IPS-11a (cell line): ENCODE results near the gene MTFR1L.
A peak's percentile ranks its signal among the peaks of the same experiment; 100 is the strongest.
"Not testable (repeated sequence)": the region's sequence is repeated elsewhere in the genome, so short reads cannot be mapped to it uniquely, and the experiment has no call there.

Experiments used
- H3K4me3 ChIP-seq: one replicate; pipeline ENCODE4 v1.5.1; 2013; ENCODE audit warnings: low read depth, low read length, control low read depth

Gene MTFR1L

DNA sequence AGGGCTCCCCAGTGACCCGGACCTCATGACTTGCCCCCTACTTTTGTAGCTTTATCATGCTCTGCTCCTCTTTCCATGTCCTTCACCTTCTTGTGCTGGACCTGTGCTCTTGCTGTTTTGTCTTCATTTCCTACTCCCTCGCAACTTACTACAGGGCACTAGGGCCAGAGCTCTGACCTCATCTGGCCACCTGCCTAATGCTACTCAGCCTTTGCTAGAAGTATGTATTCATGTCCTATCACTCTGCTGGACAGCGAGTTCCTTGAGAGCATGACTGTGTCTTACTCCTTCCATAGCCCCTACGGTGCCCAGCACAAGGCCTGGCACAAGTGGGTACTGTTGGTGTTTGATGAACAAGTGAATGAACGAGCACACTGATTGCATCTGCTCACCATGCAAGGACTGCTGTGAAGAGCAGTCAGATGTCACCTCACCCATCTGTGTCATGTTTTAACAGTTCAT, 1.9 kb downstream of the MTFR1L start:
- no peak overlapping the region for H3K4me3 ChIP-seq

DNA sequence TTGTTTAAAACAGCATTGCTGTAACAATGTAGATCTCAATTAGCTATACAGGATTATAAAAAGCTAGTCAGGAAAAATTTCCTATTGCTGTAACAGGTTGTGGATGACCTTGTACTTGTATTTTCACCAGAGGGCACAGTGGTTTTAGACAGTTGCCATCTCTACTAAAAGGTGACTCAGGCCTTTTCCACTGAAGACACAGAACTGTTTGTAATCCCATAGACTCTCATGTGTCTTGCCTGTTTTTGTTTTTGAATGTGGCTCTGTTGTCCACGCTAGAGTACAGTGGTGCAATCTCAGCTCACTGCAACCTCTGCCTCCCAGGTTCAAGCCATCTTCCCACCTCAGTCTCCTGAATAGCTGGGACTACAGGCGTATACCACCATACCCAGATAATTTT, 5.9 kb downstream of the MTFR1L start:
- H3K4me3 ChIP-seq = no peak overlapping the region

DNA sequence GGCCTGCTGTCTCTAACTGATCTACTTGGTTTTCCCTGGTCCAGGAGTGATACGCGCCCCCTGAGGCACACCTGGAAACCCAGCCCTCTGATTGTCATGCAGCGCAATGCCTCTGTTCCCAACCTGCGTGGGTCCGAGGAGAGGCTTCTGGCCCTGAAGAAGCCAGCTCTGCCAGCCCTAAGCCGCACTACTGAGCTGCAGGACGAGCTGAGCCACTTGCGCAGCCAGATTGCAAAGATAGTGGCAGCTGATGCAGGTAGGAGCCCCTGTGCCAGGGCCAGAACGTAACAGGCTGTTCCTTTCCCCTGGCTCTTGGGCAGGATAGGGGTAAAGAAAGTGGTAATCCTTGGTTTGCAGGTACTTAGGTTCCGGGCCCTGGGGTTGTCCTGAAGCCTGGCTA, 6.8 kb downstream of the MTFR1L start:
- no peak overlapping the region for H3K4me3 ChIP-seq

DNA sequence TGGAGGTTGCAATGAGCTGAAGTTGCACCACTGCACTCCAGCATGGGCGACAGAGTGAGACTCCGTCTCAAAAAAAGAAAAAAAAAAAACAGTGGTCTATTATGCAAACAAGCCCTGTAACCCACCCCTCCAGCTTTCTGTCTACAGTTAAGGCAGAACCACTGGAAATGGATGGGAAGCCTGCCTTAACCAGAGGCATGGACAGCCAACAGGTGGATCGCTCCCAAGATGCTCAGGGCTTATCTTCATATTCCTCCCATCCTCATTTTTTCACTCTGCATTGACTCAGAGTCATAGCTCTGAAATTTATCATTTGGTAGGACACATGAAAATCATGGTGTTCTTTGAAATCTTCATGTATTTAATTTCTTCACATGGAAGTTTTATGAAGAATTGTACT, 8.7 kb downstream of the MTFR1L start:
- H3K4me3 ChIP-seq = no peak overlapping the region

DNA sequence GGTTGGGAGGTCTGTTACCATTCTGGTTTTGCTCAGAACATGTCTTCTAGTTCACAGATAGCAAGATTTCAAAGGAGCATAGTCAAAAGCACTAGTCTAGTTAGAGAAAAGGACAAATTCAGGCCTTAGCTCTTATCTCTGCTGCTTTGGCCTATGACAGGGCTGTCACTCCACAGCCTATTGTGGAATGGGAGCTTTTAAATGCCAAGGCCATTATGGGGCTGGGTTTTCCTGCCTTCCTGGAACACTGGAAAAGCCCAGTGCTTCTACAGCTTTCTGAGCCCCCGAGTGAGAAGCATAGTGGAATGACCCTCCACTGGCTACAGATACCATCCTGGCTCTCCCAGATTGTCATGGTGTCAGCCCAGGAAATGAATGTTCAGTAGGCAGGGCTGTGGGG, 9.3 kb downstream of the MTFR1L start:
- no peak overlapping the region for H3K4me3 ChIP-seq

DNA sequence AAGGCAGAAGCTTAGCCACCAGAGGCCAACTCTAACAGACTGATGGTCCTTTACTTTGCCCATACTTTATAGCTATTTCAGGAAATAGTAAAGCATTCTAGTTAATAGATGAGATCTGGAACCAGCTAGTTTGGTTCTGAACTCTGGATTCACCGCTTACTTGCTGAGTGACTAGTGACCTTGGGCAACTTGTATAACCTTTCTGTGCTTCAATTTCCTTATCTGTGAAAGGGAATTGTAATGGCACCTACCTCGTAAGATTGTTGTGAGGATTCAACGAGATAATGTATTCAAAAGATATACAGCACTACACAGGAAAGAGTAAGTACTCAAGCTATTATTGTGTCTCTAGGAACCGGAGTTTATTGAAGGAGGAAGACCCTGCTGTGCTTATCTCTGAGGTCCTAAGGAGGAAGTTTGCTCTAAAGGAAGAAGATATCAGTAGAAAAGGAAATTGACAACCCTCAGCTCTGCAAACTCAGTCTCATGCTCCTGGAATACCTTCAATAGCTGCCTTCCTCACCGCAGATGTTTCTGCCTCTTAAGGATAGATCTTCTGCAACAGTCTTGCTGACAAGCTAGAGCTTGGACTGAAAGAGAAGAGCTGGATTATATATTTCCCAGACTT, 11.9 kb downstream of the MTFR1L start:
- H3K4me3 ChIP-seq = no peak overlapping the region

DNA sequence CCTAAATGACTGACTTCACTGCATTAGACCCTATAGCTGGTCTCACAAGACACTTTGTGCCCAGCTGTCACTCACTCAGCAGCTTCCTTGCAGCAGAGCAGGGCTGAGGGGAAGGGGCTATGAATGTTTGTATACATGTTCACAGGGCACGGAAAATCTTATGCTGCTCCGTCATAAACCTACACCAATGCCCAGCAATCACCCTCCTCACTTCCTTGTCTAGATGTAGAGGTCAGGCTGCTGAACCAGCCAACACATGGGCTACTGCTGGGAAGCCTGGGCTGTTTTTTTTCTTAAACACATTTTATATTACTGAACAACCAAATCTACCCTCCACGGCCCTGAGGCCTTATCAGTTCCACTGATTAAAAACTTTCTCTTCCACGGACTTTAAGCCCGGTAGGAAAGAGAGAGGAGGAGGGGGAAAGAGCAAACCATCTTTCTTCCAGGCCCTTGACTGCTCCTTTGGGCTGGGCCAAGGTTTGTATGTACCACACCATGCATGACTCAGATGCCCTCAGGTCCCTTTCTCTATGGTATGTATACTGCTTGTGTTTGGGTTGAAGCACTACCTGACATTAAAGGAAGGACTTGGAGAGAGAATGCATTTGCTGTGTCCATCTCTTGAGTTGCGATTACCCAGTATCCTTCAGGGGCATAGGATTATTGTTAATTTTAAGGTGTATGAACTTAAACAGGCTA, 12.7 kb downstream of the MTFR1L start:
- no peak overlapping the region for H3K4me3 ChIP-seq

DNA sequence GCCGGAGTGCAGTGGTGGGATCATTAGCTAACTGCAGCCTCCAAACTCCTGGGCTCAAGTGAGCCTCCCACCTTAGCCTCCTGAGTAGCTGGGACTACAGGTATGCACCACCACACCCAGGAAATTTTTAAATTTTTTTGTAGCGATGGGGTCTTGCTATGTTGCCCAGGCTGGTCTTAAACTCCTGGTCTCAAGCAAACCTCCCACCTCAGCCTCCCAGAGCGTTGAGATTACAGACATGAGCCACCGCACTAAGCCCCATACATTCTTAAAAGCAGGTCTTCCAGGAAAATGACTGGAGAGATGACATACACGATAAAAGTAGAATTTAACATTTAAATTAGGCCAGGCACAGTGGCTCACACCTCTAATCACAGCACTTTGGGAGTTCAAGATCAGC, 13.4 kb downstream of the MTFR1L start:
- no peak overlapping the region for H3K4me3 ChIP-seq

DNA sequence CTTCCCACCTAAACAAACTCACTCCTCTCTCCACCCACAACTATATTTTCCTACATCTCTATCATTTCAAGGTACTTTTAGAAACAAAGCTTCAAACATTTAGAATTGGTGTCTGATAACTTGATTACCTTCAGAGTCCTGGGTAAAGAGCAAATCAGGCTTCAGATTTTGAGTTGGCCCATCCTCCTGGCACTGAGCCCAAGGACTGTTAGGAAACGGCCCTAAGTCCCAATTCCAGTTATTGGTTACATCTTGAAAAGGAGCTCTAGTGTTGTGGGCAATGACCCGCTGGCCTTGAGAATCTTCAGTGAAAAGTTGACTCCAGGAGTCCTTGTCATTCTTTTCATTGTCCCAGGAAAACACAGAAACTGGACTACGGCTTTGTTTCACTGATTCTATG, 15.1 kb downstream of the MTFR1L start:
- H3K4me3 ChIP-seq = no peak overlapping the region

DNA sequence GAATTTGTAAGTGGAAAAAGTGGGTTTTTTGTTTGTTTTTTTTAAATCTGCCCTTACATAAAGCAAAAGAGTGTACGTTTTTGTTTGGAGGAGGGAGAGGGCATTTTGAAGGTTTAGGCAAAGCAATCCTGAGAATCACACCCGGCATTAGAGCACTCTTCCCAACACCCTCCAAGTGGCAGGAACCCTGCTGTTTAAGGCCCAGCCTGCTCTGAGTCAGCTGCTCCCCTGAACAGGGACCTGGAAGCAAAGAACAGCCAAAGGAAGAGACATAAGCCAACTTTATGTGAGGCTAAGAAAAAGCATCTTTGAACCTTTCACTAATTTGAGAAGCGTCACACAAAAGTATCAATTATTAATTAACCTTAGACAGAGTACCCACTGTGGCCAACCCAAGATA, 16.9 kb downstream of the MTFR1L start:
- H3K4me3 ChIP-seq = no peak overlapping the region

DNA sequence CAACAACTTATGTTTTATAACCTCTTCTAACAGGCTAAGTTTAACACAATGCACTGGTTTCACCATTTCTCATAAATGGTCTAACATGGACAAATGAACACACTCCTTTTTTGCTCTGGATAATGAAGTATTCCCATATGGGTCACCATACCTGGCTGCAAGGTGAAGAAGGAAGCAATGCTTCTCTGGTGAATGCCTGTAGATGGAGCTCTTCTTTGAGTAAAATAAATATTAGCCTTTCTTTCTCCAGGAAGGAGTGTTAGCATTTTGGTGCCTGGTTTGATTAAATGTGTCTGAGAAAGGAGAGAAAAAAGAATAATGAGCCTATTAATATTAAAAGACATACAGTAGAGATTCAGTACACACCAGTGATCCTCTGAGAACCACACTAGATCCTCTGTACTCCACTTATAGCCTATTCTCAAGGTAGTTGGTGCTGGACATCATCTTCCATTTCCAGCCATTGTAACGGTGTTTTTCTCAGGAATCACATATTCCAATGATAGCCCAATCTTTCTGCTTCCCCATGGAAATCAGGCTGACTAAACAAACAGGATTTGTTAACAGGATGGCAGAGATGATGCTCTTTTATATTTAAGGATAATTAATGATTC, 17.6 kb downstream of the MTFR1L start:
- H3K4me3 ChIP-seq = no peak overlapping the region

DNA sequence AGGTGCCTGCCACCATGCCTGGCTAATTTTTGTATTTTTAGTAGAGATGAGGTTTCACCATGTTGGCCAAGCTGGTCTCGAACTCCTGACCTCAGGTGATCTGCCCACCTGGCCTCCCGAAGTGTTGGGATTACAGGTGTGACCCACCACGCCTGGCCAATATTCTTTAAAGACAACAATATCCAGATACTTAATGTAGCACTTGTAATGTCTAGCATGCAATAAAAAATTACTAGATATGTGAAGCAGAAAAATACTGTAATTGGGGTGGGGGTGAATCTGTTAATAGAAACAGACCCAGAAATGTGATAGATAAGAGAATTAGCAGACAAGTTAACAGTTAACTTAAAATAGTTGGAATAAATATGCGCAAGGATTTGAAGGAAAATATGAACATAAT, 20.1 kb downstream of the MTFR1L start:
- not testable (repeated sequence) for H3K4me3 ChIP-seq

DNA sequence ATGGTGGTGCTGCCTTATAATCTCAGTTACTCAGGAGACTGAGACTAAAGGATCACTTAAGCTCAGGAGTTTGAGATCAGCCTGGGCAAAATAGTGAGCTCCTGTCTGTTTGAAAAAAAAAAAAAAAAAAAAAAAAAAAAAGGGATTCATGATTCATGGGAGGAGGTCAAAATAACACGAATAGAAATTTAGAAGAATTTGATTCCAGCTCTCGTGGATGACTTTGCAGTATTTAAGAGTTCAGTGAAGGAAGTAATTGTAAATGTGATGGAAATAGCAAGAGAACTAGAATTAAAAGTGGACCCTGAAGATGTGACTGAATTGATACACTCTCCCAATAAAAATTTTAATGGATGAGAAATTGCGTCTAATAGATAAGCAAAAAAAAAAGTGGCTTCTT, 23.7 kb downstream of the MTFR1L start:
- H3K4me3 ChIP-seq = no peak overlapping the region

DNA sequence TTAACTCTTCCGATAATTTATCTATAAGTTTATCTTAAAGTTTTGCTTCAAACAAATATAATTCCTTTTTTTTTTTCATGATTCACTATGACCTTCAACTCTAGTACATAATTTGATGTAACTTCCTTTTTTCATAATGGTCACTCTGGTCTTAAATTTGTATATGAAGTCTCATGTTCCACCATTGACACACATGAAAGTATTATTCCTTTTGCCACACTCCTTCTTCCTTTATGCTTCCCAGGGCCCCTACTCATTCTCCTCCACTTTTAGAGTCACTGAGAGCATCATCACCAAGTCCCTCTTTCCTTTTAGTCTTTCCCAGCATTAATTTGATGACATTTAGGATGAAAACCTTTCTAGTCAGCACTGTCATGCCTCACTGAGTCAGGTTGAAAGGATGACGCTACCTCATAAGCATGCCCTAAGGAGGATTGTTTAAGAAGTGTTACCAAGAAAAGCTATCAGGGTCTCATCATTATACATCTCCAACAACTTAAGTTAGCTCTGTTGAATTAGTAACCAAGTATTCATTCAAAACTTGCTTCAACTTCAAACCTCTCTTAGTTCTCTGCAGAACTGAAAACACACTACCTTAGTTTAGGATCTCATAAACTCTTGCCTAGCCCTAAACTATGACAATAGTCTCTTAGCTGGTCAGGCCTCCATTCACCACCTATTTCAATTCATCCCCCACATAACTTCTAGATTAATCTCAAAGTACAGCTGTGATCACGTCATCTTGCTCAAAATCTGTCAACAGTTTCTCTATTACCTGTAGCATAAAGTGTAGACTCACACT, 25.0 kb downstream of the MTFR1L start:
- H3K4me3 ChIP-seq = no peak overlapping the region

DNA sequence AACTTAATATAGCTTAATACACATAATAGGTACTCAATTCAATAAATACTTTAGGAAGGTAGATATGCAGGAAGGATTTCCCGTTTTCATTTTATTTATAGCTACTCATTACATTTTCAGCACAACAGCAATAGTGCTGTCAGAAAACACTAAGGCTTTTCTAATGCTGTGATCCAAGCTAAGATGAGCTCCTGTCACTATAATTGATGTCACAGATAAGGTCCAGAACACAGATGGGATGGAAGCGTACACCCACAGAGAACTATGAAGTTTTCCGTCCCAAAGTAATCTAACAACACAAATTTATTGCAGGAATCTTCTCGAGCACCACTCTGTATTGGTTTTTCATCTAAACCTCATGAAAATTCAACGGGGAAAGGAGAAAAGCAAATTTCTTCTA, 25.9 kb downstream of the MTFR1L start:
- no peak overlapping the region for H3K4me3 ChIP-seq

DNA sequence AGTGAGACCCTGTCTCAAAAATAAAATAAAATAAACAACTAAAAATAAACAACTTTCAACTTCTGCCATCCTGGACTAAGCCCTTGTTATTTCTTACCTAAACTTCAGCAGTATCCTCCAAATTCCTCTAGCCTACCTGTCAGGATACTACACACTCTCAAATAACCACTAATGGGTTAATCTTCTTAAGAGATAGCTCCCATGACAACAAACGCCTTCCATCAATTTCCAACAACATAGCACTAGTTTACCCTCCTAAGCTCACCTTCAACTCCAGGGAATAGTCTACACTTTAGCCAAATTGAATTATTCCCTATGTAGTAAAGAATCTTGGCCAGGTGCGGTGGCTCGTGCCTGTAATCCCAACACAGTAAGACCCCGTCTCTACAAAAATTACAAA, 28.2 kb downstream of the MTFR1L start:
- H3K4me3 ChIP-seq = no peak overlapping the region

DNA sequence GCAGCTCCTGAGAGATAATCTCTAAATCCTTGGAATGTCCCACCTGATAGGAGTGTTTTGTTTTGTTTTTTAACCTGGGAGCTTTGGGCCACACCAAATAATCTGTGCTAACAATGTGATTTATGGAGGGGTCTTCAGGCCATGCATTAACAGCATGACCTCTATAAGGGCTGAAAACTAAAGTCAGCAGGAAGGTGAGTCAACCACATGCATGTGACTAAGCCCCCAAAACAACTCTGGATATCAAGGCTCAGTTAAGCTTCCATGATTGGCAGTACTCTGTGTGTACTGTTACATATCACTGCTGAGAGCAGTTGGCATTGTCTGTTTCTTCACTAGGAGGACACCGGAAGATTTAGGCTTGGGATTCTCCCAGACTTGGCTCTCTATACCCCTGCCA, 28.8 kb downstream of the MTFR1L start:
- no peak overlapping the region for H3K4me3 ChIP-seq

DNA sequence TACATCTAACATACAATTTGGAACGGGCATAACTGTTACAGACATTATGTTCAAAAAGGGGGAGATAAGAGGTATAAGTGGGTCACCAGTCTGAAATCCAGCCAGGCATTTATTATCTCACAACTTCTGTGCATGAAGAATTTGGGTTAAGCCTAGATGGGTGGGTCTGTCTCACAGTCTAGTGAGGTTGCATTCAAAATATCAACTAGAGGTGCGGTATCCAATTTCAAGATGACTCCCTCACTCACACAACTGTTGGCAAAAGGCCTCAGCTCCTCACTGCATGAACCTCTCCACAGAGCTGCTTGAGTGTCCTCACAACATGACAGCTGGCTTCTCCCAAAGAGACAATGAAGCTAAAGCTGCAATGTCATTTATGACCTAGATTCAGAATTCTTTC, 34.8 kb downstream of the MTFR1L start:
- no peak overlapping the region for H3K4me3 ChIP-seq

DNA sequence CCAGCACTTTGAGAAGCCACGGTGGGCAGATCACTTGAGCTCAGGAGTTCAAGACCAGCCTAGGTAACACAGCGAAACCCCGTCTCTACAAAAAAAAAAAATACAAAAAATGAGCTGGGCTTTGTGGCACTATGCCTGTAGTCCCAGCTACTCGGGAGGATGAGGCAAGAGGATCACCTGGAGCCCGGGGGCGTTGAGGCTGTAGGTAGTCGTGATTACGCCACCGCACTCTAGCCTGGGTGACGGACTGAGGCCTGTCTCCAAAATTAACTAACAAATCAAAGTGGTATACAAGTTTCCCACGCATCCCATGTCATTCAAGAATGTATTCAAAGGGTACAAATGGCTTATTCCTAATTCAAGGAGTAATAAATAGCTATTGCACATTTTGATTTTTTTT, 37.1 kb downstream of the MTFR1L start:
- H3K4me3 ChIP-seq = no peak overlapping the region

DNA sequence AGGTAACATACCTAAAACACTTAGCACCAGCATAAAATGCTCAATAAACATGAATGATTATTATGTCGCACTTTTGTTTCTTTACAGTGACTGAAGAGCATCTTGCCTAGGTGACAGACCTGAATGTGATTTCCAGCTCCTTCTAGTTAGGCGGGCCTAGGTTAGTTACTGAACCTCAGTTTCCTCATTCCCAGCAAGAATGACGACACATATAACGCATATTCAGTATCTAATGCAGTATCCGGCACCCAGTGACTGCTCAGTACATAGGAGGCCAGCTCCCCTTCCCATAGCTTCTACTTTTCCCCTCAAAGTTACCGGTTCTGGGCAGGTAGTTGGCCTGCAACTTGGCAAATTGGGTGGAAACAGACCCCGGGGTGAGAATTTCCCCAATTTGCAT, 38.7 kb downstream of the MTFR1L start:
- peak overlapping the region; percentile 96 for H3K4me3 ChIP-seq

DNA sequence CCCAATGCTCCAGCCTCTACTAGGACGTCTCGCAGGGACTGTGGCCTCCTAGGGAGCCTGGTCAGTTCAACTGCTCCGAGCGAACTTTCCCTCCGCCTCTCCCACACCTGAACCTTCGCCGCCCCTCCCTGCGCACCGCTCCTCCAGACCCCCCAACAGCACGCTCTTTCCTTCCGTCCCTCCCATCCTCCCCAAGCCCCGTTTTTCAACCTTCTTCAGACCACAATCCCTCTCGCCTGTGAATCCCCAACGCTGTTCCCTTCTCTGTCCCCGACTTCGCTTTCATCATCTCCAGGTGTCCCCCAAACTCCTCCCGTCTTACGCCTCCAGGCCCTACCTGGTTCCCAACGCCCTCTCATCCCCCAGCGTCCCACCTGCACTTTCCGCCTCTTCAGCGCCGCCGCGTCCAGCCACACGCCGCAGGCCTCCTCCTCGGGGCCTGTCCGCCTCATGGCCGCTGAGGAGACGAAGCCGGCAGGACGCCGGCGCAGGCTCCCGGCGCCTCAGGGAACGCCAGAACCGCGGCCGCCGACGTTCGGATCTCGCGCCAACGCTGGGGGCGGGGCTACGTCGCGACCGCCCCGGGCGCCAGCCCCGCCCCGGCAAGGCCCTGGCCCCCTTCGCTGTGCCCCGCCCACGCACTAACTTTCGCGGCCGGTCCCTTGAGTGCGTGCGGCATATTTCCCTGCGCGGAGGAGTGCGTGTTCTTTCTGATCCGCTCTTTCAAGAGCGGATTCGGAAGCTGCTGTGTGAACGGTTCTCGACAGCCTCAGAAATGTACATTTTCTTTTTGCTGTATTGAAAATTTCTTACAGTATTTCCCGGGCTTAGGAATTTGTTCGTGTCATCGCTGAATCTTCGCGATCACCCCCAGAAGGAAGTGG, 39.4 kb downstream of the MTFR1L start, which contains the start of gene AUNIP:
Gene AUNIP (minus strand): TSS at position 552 of the 884 bp plus-strand sequence. CDS start 100 bp downstream, at position 452.
- peak within 1 kb of the TSS; percentile 96 for H3K4me3 ChIP-seq
